ENCODE data around the gene PCDHA6.
"Not testable (repeated sequence)": the region's sequence is repeated elsewhere in the genome, so short reads cannot be mapped to it uniquely, and the experiment has no call there.

PCDHA6 gene, protein sequence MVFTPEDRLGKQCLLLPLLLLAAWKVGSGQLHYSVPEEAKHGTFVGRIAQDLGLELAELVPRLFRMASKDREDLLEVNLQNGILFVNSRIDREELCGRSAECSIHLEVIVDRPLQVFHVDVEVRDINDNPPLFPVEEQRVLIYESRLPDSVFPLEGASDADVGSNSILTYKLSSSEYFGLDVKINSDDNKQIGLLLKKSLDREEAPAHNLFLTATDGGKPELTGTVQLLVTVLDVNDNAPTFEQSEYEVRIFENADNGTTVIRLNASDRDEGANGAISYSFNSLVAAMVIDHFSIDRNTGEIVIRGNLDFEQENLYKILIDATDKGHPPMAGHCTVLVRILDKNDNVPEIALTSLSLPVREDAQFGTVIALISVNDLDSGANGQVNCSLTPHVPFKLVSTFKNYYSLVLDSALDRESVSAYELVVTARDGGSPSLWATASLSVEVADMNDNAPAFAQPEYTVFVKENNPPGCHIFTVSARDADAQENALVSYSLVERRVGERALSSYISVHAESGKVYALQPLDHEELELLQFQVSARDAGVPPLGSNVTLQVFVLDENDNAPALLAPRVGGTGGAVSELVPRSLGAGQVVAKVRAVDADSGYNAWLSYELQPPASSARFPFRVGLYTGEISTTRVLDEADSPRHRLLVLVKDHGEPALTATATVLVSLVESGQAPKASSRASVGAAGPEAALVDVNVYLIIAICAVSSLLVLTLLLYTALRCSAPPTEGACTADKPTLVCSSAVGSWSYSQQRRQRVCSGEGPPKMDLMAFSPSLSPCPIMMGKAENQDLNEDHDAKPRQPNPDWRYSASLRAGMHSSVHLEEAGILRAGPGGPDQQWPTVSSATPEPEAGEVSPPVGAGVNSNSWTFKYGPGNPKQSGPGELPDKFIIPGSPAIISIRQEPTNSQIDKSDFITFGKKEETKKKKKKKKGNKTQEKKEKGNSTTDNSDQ

DNA sequence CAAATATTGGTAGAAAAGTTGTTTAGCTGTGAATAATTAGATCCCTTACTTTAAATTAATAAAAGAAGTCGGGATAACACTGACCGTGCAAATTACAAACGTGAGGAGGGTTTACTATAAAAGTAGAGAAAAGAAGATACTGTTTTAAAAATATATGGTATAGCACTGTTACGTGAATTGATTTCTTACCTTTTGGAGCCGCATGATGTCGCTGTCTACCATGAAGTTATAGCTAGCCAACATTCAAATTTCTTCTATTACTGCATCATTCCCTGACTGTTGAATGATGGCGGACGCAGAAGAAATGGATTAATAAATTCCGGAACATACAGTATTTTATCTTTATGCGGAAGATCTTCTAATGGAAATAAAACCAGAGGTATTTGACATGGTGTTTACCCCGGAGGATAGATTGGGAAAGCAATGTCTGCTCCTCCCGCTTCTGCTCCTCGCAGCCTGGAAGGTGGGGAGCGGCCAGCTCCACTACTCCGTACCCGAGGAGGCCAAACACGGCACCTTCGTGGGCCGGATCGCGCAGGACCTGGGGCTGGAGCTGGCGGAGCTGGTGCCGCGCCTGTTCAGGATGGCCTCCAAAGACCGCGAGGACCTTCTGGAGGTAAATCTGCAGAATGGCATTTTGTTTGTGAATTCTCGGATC lies at the start of gene PCDHA6:
PCDHA6 (plus strand) TSS at position 257 of the 658 bp plus-strand sequence; CDS start at position 389, 132 bp downstream.
- Histone ChIP-seq H3K4me1 (ENCODE audit: insufficient read depth, low read length) (no peaks in the 10 kb centered on the region), H3K4me3 (ENCODE audit: low read depth in 1 of 2, low read length in 2 of 2) (no peak within 1 kb of the TSS), H3K36me3 (ENCODE audit: insufficient read depth, low read length) (no peaks in the 10 kb centered on the region), H3K9ac (ENCODE audit: low read length) (no peak within 1 kb of the TSS), H3K27me3 (ENCODE audit: control insufficient read depth in 1 of 2, insufficient read depth in 2 of 2, low read length in 2 of 2) (no peaks in the 10 kb centered on the region), H3K9me3 (ENCODE audit: low read length) (peaks cover 6% of the 10 kb centered on the region), H3K27ac (ENCODE audit: low read depth, low read length) (no peak within 1 kb of the TSS)

DNA sequence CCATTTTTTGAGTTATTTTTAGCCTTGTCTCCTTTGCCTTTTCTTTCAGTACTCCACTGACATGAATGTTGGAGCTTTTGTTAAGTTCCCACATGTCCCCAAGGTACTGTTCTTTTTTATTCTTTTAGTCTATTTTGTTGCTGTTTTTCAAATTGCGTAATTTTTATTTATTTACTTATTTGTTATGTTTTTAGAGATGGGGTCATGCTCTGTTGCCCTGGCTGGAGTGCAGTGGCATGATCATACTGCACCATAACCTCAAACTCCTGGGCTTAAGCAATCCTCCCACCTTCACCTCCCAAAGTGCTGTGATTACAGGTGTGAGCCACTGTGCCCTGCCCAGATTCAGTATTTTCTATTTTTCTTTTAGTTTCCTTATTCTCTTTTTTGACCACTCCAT lies 47.2 kb upstream of the PCDHA6 start:
- Histone ChIP-seq H3K9ac (ENCODE audit: low read length) (no peak overlapping the region), H3K27me3 (ENCODE audit: control insufficient read depth in 1 of 2, insufficient read depth in 2 of 2, low read length in 2 of 2) (no peaks in the 10 kb centered on the region), H3K27ac (ENCODE audit: low read depth, low read length) (no peak overlapping the region), H3K36me3 (ENCODE audit: insufficient read depth, low read length) (no peaks in the 10 kb centered on the region), H3K9me3 (ENCODE audit: low read length) (peaks cover 5% of the 10 kb centered on the region), H3K4me3 (ENCODE audit: low read depth in 1 of 2, low read length in 2 of 2) (no peak overlapping the region), H3K4me1 (ENCODE audit: insufficient read depth, low read length) (no peaks in the 10 kb centered on the region)

DNA sequence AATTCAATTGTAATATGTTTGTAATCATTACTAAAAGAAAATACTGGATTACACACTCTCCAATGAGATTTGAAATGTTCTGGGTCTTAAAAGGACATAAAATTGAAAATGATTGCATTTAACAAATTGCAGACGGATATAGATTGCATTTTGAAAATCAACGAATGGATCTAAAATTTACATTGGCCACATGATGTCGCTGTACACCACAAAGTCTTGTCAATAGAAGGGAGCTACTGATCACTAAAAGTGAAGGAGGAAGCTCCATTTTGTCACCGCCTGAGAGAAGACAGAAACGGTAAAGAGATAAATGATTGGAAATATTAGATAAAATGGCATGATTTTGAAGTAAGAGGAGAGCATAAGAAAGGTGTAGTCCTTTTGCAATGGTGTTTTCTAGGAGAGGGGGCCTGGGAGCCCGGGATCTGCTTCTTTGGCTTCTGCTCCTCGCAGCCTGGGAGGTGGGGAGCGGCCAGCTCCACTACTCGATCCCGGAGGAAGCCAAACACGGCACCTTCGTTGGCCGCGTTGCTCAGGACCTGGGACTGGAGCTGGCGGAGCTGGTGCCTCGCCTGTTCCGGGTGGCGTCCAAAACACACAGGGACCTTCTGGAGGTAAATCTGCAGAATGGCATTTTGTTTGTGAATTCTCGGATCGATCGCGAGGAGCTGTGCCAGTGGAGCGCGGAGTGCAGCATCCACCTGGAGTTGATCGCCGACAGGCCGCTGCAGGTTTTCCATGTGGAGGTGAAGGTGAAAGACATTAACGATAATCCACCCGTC lies 41.7 kb upstream of the PCDHA6 start, which contains the start of gene PCDHA1:
PCDHA1 (plus strand) TSS at position 236 of the 782 bp plus-strand sequence.
- Histone ChIP-seq H3K9ac (ENCODE audit: low read length) (no peak within 1 kb of the TSS), H3K9me3 (ENCODE audit: low read length) (peaks cover 15% of the 10 kb centered on the region), H3K4me3 (ENCODE audit: low read depth in 1 of 2, low read length in 2 of 2) (no peak within 1 kb of the TSS), H3K27ac (ENCODE audit: low read depth, low read length) (no peak within 1 kb of the TSS), H3K27me3 (ENCODE audit: control insufficient read depth in 1 of 2, insufficient read depth in 2 of 2, low read length in 2 of 2) (no peaks in the 10 kb centered on the region), H3K36me3 (ENCODE audit: insufficient read depth, low read length) (no peaks in the 10 kb centered on the region), H3K4me1 (ENCODE audit: insufficient read depth, low read length) (no peaks in the 10 kb centered on the region)

DNA sequence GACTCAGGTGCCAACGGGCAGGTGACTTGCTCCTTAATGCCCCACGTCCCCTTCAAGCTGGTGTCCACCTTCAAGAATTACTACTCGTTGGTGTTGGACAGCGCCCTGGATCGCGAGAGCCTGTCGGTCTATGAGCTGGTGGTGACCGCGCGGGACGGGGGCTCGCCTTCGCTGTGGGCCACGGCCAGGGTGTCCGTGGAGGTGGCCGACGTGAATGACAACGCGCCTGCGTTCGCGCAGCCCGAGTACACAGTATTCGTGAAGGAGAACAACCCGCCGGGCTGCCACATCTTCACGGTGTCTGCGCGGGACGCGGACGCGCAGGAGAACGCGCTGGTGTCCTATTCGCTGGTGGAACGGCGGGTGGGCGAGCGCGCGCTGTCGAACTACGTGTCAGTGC lies 40.3 kb upstream of the PCDHA6 start:
- H3K27ac ChIP-seq (ENCODE audit: low read depth, low read length); H3K4me3 ChIP-seq (ENCODE audit: low read depth in 1 of 2, low read length in 2 of 2); H3K27me3 ChIP-seq (ENCODE audit: control insufficient read depth in 1 of 2, insufficient read depth in 2 of 2, low read length in 2 of 2); H3K9ac ChIP-seq (ENCODE audit: low read length); H3K4me1 ChIP-seq (ENCODE audit: insufficient read depth, low read length); H3K36me3 ChIP-seq (ENCODE audit: insufficient read depth, low read length); H3K9me3 ChIP-seq (ENCODE audit: low read length): not testable (repeated sequence)

DNA sequence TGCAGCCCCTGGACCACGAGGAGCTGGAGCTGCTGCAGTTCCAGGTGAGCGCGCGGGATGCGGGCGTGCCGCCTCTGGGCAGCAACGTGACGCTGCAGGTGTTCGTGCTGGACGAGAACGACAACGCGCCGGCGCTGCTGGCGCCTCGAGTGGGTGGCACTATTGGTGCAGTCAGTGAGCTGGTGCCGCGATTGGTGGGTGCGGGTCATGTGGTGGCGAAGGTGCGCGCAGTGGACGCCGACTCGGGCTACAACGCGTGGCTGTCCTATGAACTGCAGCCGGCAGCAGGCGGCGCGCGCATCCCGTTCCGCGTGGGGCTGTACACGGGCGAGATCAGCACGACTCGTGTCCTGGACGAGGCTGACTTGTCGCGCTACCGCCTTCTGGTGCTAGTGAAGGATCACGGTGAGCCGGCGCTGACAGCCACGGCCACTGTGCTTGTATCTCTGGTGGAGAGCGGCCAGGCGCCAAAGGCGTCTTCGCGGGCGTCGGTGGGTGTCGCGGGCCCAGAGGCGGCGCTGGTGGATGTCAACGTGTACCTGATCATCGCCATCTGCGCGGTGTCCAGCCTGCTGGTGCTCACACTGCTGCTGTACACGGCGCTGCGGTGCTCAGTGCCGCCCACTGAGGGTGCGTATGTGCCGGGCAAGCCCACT lies 39.8 kb upstream of the PCDHA6 start:
- not testable (repeated sequence) for H3K9ac ChIP-seq (ENCODE audit: low read length); H3K27ac ChIP-seq (ENCODE audit: low read depth, low read length); H3K27me3 ChIP-seq (ENCODE audit: control insufficient read depth in 1 of 2, insufficient read depth in 2 of 2, low read length in 2 of 2); H3K4me3 ChIP-seq (ENCODE audit: low read depth in 1 of 2, low read length in 2 of 2); H3K9me3 ChIP-seq (ENCODE audit: low read length); H3K4me1 ChIP-seq (ENCODE audit: insufficient read depth, low read length); H3K36me3 ChIP-seq (ENCODE audit: insufficient read depth, low read length)

DNA sequence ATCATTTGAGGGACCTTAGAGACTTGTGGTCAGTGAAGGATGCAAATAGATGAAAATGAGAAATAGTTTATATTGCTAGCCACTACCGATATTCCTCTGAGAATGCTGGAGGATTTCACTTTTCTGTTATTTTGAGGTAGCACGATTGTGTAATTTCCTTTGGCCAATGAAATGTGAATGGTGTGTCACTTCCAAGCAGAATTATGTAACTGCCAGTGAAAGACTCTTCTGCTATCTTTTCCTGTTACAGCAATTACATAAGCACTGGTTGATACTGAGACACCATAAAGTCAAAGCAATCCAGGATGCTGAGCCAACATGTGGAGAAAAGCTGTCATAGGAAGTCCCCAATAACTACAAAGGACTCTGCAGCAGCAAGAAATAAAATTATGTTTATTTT lies 36.7 kb upstream of the PCDHA6 start:
- Histone ChIP-seq H3K9ac (ENCODE audit: low read length) (no peak overlapping the region), H3K27me3 (ENCODE audit: control insufficient read depth in 1 of 2, insufficient read depth in 2 of 2, low read length in 2 of 2) (no peaks in the 10 kb centered on the region), H3K27ac (ENCODE audit: low read depth, low read length) (no peak overlapping the region), H3K36me3 (ENCODE audit: insufficient read depth, low read length) (no peaks in the 10 kb centered on the region), H3K9me3 (ENCODE audit: low read length) (peaks cover 18% of the 10 kb centered on the region), H3K4me1 (ENCODE audit: insufficient read depth, low read length) (no peaks in the 10 kb centered on the region), H3K4me3 (ENCODE audit: low read depth in 1 of 2, low read length in 2 of 2) (no peak overlapping the region)

DNA sequence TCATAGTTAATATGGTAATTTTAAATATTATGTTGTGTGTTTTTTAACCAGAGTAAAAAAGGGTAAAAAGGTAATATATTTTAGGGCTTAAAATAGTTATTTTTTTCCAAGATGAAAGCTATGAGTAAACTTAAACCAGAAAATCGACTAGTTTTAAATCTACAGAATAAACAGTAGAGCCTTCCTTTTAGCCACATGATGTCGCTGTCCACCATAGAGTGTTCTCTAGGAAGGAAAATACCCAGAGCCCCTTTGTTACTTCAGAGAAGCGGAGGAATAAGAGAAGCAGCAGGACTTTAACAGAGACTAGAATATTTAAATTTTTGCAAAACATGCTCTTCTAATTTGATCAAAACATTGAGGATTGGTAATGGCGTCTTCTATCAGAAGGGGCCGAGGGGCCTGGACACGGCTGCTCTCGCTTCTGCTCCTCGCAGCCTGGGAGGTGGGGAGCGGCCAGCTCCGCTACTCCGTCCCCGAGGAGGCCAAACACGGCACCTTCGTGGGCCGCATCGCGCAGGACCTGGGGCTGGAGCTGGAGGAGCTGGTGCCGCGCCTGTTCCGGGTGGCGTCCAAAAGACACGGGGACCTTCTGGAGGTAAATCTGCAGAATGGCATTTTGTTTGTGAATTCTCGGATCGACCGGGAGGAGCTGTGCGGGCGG lies 33.0 kb upstream of the PCDHA6 start, which contains the start of gene PCDHA2:
PCDHA2 (plus strand) TSS at position 258 of the 664 bp plus-strand sequence.
- H3K27me3 ChIP-seq (ENCODE audit: control insufficient read depth in 1 of 2, insufficient read depth in 2 of 2, low read length in 2 of 2): no peaks in the 10 kb centered on the region
- H3K4me3 ChIP-seq (ENCODE audit: low read depth in 1 of 2, low read length in 2 of 2): no peak within 1 kb of the TSS
- H3K9me3 ChIP-seq (ENCODE audit: low read length): peaks cover 8% of the 10 kb centered on the region
- H3K36me3 ChIP-seq (ENCODE audit: insufficient read depth, low read length): no peaks in the 10 kb centered on the region
- H3K4me1 ChIP-seq (ENCODE audit: insufficient read depth, low read length): no peaks in the 10 kb centered on the region
- H3K27ac ChIP-seq (ENCODE audit: low read depth, low read length): no peak within 1 kb of the TSS
- H3K9ac ChIP-seq (ENCODE audit: low read length): no peak within 1 kb of the TSS

DNA sequence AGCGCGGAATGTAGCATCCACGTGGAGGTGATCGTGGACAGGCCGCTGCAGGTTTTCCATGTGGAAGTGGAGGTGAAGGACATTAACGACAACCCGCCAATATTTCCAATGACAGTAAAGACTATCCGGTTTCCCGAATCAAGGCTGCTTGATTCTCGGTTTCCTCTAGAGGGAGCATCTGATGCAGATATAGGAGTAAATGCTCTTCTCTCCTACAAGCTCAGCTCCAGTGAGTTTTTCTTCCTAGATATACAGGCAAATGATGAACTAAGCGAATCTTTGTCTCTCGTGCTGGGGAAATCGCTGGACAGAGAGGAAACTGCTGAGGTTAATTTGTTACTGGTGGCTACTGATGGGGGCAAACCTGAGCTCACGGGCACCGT lies 32.5 kb upstream of the PCDHA6 start:
- H3K36me3 ChIP-seq (ENCODE audit: insufficient read depth, low read length): no peaks in the 10 kb centered on the region
- no peaks in the 10 kb centered on the region for H3K4me1 ChIP-seq (ENCODE audit: insufficient read depth, low read length)
- H3K4me3 ChIP-seq (ENCODE audit: low read depth in 1 of 2, low read length in 2 of 2): no peak overlapping the region
- no peak overlapping the region for H3K27ac ChIP-seq (ENCODE audit: low read depth, low read length)
- no peaks in the 10 kb centered on the region for H3K27me3 ChIP-seq (ENCODE audit: control insufficient read depth in 1 of 2, insufficient read depth in 2 of 2, low read length in 2 of 2)
- no peak overlapping the region for H3K9ac ChIP-seq (ENCODE audit: low read length)
- H3K9me3 ChIP-seq (ENCODE audit: low read length): peaks cover 8% of the 10 kb centered on the region

DNA sequence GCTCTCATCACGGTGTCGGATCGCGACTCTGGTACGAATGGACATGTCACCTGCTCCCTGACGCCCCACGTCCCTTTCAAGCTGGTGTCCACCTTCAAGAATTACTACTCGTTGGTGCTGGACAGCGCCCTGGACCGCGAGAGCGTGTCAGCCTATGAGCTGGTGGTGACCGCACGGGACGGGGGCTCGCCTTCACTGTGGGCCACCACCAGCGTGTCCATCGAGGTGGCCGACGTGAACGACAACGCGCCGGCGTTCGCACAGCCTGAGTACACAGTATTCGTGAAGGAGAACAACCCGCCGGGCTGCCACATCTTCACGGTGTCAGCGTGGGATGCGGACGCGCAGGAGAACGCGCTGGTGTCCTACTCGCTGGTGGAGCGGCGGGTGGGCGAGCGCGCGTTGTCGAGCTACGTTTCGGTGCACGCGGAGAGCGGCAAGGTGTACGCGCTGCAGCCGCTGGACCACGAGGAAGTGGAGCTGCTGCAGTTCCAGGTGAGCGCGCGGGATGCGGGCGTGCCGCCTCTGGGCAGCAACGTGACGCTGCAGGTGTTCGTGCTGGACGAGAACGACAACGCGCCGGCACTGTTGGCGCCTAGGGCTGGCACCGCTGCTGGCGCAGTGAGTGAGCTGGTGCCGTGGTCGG lies 31.6 kb upstream of the PCDHA6 start:
- not testable (repeated sequence) for H3K9ac ChIP-seq (ENCODE audit: low read length); H3K4me3 ChIP-seq (ENCODE audit: low read depth in 1 of 2, low read length in 2 of 2); H3K27me3 ChIP-seq (ENCODE audit: control insufficient read depth in 1 of 2, insufficient read depth in 2 of 2, low read length in 2 of 2); H3K4me1 ChIP-seq (ENCODE audit: insufficient read depth, low read length); H3K9me3 ChIP-seq (ENCODE audit: low read length); H3K36me3 ChIP-seq (ENCODE audit: insufficient read depth, low read length); H3K27ac ChIP-seq (ENCODE audit: low read depth, low read length)

DNA sequence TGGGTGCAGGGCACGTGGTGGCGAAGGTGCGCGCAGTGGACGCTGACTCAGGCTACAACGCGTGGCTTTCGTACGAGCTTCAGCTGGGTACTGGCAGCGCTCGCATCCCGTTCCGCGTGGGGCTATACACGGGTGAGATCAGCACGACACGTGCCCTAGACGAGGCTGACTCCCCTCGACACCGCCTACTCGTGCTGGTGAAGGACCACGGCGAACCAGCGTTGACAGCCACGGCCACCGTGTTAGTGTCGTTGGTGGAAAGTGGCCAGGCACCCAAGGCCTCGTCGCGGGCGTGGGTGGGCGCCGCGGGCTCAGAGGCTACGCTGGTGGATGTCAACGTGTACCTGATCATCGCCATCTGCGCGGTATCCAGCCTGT lies 31.1 kb upstream of the PCDHA6 start:
- Histone ChIP-seq H3K4me3 (ENCODE audit: low read depth in 1 of 2, low read length in 2 of 2) (no peak overlapping the region), H3K4me1 (ENCODE audit: insufficient read depth, low read length) (no peaks in the 10 kb centered on the region), H3K27ac (ENCODE audit: low read depth, low read length) (no peak overlapping the region), H3K9ac (ENCODE audit: low read length) (no peak overlapping the region), H3K27me3 (ENCODE audit: control insufficient read depth in 1 of 2, insufficient read depth in 2 of 2, low read length in 2 of 2) (no peaks in the 10 kb centered on the region), H3K9me3 (ENCODE audit: low read length) (peaks cover 8% of the 10 kb centered on the region), H3K36me3 (ENCODE audit: insufficient read depth, low read length) (no peaks in the 10 kb centered on the region)
